ENCODE data around the gene GPR34.

GRCh38 chrX:41739871-41740270 is 51.1 kb downstream of the GPR34 start:
- TF ChIP-seq POLR2G (IDR thresholded peaks at IDR 0.05; ENCODE audit: low read depth, low read length) (no peak), RCOR1 (IDR thresholded peaks at IDR 0.05; ENCODE audit: borderline replicate concordance in 1 of 2, low read depth in 2 of 2, low read length in 2 of 2) (no peak), RAD21 (CRISPR knock-in tag; conservative IDR thresholded peaks at IDR 0.05 in 1 of 2, IDR thresholded peaks at IDR 0.05 in 1 of 2) (no peak), CAMTA2 (CRISPR knock-in tag; conservative IDR thresholded peaks at IDR 0.05) (no peak), NBN (IDR thresholded peaks at IDR 0.05; ENCODE audit: low read depth) (no peak)

Measured in K562 (cell line).